PC-3 (cell line): Measurements from ENCODE around the gene PRRG3.

Experiments
- EZH2 ChIP-seq: fragments of 300-600 bp; sonication (generic); IDR thresholded peaks from one replicate; pipeline ENCODE4 v1.6.1; 2017; ENCODE audit warnings: antibody characterized with exemption, mild to moderate bottlenecking, low read length; ENCODE audit not compliant: unreplicated experiment
- EZH2phosphoT487 ChIP-seq: fragments of 300-600 bp; sonication (generic); IDR thresholded peaks from 2 replicates; pipeline ENCODE4 v1.6.1; 2018; ENCODE audit warnings: mild to moderate bottlenecking, antibody characterized with exemption, low read length, borderline replicate concordance
- TF ChIP-seq, protein P1 (sequence below): fragments of 300-600 bp; sonication (generic); conservative IDR thresholded peaks from 2 replicates; pipeline ENCODE4 v1.5.1; 2017; ENCODE audit warnings: antibody characterized with exemption, low read depth, mild to moderate bottlenecking, low read length

GRCh38 chrX:151702741-151703340 is 7.6 kb downstream of the PRRG3 start:
- TF ChIP-seq, protein P1, sequence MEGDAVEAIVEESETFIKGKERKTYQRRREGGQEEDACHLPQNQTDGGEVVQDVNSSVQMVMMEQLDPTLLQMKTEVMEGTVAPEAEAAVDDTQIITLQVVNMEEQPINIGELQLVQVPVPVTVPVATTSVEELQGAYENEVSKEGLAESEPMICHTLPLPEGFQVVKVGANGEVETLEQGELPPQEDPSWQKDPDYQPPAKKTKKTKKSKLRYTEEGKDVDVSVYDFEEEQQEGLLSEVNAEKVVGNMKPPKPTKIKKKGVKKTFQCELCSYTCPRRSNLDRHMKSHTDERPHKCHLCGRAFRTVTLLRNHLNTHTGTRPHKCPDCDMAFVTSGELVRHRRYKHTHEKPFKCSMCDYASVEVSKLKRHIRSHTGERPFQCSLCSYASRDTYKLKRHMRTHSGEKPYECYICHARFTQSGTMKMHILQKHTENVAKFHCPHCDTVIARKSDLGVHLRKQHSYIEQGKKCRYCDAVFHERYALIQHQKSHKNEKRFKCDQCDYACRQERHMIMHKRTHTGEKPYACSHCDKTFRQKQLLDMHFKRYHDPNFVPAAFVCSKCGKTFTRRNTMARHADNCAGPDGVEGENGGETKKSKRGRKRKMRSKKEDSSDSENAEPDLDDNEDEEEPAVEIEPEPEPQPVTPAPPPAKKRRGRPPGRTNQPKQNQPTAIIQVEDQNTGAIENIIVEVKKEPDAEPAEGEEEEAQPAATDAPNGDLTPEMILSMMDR: no peak
- TF ChIP-seq EZH2: no peak
- no peak for TF ChIP-seq EZH2phosphoT487
